Stomach (tissue), 9 donors: ENCODE data around the gene PUS3. TPM values are rescaled to one million over a fixed set of nuclear protein-coding genes. Genes with fewer than 3 reads are reported as not detected.
"Not testable (repeated sequence)": the region's sequence is repeated elsewhere in the genome, so short reads cannot be mapped to it uniquely, and the experiment has no call there.

Experiments
- DNase-seq, 2 donors: peaks; one replicate each; pipeline versions ENCODE4 v3.0.0 to v3.0.0-alpha.2; 2013 to 2019
- H3K27ac ChIP-seq, 5 donors: fragments of 200-600 bp in 4 of 5; sonication (generic) in 4 of 5; one replicate each; pipeline ENCODE4 v1.5.1; 2013 to 2019; ENCODE audit warnings: mild to moderate bottlenecking in 1 of 5, moderate library complexity in 1 of 5
- H3K27me3 ChIP-seq, 3 donors: fragments of 200-600 bp; sonication (generic); one replicate each; pipeline ENCODE4 v1.5.1; 2017 to 2019; ENCODE audit warnings: mixed run types in 1 of 3
- H3K36me3 ChIP-seq, 4 donors: fragments of 200-600 bp; sonication (generic); 1 replicate in 3 of 4; 2 replicates in 1 of 4; pipeline ENCODE4 v1.5.1; 2016 to 2019
- H3K4me1 ChIP-seq, 4 donors: fragments of 200-600 bp; sonication (generic); one replicate each; pipeline ENCODE4 v1.5.1; 2016 to 2019
- H3K4me3 ChIP-seq, 4 donors: fragments of 200-600 bp; sonication (generic) in 3 of 4; one replicate each; pipeline ENCODE4 v1.5.1; 2016 to 2019; ENCODE audit warnings: mild to moderate bottlenecking in 1 of 4
- H3K9me3 ChIP-seq, 4 donors: fragments of 200-600 bp; sonication (generic); one replicate each; pipeline ENCODE4 v1.5.1; 2016 to 2019
- EP300 ChIP-seq: sonication (generic); formaldehyde crosslinking; IDR thresholded peaks from one replicate; pipeline ENCODE4 v1.6.1; 2017; ENCODE audit warnings: antibody characterized with exemption
- POLR2A ChIP-seq, 4 donors: fragments of 450-650 bp; IDR thresholded peaks; one replicate each; pipeline ENCODE4 v1.6.1; 2016; ENCODE audit warnings: antibody characterized with exemption in 4 of 4, control low read depth in 2 of 4, mild to moderate bottlenecking in 1 of 4, moderate library complexity in 1 of 4
- POLR2AphosphoS5 ChIP-seq, 3 donors: sonication (generic); formaldehyde crosslinking; IDR thresholded peaks; one replicate each; pipeline ENCODE4 v1.6.1; 2016; ENCODE audit warnings: antibody characterized with exemption in 3 of 3
- WGBS, 5 donors: extraction: QIAGEN DNeasy Blood & Tissue Kit in 3 of 5; methylation state at CpG; one replicate each; pipeline versions ENCODE4 v1.1.5 to v1.1.7; 2013 to 2018; 5-methylcytosine and 5-hydroxymethylcytosine counted together
- intact Hi-C: fragments of 100-400 bp; cut with DNase I; formaldehyde crosslinking; loops from one replicate; pipeline ENCODE4 v1.15.1; 2023; ENCODE audit warnings: low total_unique reads
- polyA plus RNA-seq, 3 donors: library from polyadenylated mRNA; stranded (reverse); fragments of 200-250 nt; gene quantifications; one replicate each; pipeline ENCODE4 v1.2.3, GENCODE V29; 2013
- total RNA-seq, 5 donors: library from RNA; depleted of rRNA; stranded (reverse); fragments of >200 nt; gene quantifications; one replicate each; pipeline versions ENCODE4 v1.1.0 to v1.2.3, GENCODE V29; 2014 to 2016
- TF ChIP-seq, protein P1 (sequence below), 7 experiments: fragments of 450-650 bp in 4 of 7; fragments of 200-600 bp in 3 of 7; sonication (generic) in 3 of 7; IDR thresholded peaks; one replicate each; pipeline ENCODE4 v1.5.1; 2016 to 2019; ENCODE audit warnings: antibody characterized with exemption in 7 of 7, control low read depth in 2 of 7, mild to moderate bottlenecking in 1 of 7
- donor health status: healthy with polysubstance abuse.
- donor health status: Bipolar disorder and iron deficiency.
- donor health status: healthy.

PUS3 gene
- total and polyA plus RNA-seq, 8 donors = 0.58 to 15.1 (median 9.2) TPM

DNA sequence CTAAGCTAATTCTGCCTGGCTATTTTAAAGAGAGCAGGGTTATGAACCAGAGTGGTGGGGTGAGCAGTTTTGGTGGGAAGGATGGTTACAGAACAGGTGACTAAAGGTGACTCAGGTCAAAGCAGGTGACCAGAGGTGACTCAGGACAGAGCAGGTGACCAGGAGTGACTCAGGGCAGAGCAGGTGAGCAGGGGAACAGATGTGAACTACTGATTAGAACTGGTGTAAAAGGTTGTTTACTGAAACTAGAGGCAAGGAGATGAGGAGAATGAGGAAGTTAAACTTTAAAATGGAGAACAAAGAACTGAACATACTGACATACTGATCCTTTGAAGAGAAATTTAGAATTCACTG, 30.9 kb downstream of the PUS3 start:
- no peak overlapping the region for H3K4me3 ChIP-seq
- intact Hi-C loops = no loop called here
- no peak overlapping the region for H3K27ac ChIP-seq
- H3K4me1 ChIP-seq = peaks cover 0 to 6% (median 0%) of the 10 kb centered on the region in 4 donors
- TF ChIP-seq, protein P1, sequence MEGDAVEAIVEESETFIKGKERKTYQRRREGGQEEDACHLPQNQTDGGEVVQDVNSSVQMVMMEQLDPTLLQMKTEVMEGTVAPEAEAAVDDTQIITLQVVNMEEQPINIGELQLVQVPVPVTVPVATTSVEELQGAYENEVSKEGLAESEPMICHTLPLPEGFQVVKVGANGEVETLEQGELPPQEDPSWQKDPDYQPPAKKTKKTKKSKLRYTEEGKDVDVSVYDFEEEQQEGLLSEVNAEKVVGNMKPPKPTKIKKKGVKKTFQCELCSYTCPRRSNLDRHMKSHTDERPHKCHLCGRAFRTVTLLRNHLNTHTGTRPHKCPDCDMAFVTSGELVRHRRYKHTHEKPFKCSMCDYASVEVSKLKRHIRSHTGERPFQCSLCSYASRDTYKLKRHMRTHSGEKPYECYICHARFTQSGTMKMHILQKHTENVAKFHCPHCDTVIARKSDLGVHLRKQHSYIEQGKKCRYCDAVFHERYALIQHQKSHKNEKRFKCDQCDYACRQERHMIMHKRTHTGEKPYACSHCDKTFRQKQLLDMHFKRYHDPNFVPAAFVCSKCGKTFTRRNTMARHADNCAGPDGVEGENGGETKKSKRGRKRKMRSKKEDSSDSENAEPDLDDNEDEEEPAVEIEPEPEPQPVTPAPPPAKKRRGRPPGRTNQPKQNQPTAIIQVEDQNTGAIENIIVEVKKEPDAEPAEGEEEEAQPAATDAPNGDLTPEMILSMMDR (IDR thresholded peaks at IDR 0.05) = no peak
- TF ChIP-seq EP300 = no peak
- TF ChIP-seq POLR2A (IDR thresholded peaks at IDR 0.05) = no peak
- TF ChIP-seq POLR2AphosphoS5 (IDR thresholded peaks at IDR 0.05) = no peak
- H3K27me3 ChIP-seq = no peaks in the 10 kb centered on the region
- DNase-seq = no peak
- H3K9me3 ChIP-seq = peaks cover 0 to 8% (median 0%) of the 10 kb centered on the region in 4 donors
- H3K36me3 ChIP-seq = no peaks in the 10 kb centered on the region

DNA sequence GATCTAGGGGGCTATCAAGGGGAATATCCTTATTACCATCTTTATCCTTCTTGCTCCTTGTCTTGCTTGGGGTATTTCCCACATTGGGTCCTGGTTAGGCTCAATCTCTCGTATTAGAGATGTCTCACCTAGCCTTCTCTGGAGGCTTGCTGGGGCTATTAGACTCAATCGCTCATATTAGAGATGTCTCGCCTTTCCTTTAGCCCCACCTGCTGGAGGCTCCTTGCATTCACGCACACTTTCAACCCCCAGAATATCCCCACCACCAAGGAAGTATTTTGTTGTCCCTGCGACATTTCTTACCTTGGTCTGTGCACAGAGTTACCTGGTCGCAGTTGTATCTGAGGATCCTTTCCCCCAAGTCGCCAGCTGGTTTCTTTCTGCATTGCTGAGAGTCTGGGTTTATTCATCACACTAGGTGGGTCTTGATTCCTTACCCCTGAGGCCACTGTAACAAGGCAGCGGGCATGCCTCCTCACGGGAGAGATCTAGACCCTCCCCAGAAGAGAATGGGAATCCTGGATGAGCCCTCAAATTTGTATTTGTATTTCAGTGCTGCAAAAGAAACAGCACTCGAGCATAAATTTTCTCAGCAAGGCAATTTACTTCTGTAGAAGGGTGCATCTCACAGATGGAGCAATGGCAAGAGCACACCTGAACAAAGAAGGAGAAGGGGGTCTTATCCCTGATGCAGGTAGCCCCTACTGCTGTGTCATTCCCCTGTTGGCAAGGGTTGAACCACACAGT, 31.4 kb downstream of the PUS3 start:
- DNase-seq = peak; percentile 34 to 37
- Histone ChIP-seq H3K36me3 (no peaks in the 10 kb centered on the region), H3K4me1 (peaks cover 0 to 6% (median 0%) of the 10 kb centered on the region in 4 donors), H3K9me3 (peaks cover 0 to 8% (median 0%) of the 10 kb centered on the region in 4 donors), H3K27me3 (no peaks in the 10 kb centered on the region), H3K27ac (no peak overlapping the region), H3K4me3 (no peak overlapping the region)
- intact Hi-C loops = no loop called here
- 69 to 76% (median 73%) methylated on average over 10 of the region's 10 CpGs for WGBS, 5 donors
- TF ChIP-seq POLR2AphosphoS5 (IDR thresholded peaks at IDR 0.05) = no peak
- TF ChIP-seq, protein P1 (IDR thresholded peaks at IDR 0.05) = peak in 4 of 7 experiments; percentile 16 to 49 (median 29)

DNA sequence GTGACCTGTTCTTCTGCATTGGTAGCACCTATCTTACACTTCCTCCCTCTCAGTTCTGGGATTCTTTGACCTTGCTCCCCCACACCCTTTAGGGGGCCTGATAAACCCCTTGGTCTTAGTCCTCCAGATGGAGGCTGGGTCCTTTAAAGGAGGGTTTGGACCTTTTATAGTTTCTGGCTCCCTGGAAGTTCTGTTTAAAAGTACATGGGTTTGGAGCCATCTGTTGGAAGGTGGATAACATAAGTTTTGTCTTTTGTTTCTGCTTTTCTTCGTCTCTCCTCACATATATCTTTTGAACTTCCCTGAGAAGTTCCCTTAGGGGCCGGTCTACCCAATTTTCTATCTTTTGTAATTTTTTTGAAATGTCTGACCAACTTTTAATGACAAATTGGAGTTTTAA, 33.5 kb downstream of the PUS3 start:
- H3K27ac ChIP-seq = no peak overlapping the region
- no peak for DNase-seq
- H3K4me1 ChIP-seq = peaks cover 0 to 2% (median 0%) of the 10 kb centered on the region in 4 donors
- TF ChIP-seq, protein P1 (IDR thresholded peaks at IDR 0.05) = no peak
- TF ChIP-seq POLR2A (IDR thresholded peaks at IDR 0.05) (no peak), EP300 (no peak), POLR2AphosphoS5 (IDR thresholded peaks at IDR 0.05) (no peak)
- WGBS, 5 donors = 49 to 61% (median 54%) methylated on average over 2 of the region's 2 CpGs
- H3K9me3 ChIP-seq = peaks cover 0 to 8% (median 0%) of the 10 kb centered on the region in 4 donors
- no peaks in the 10 kb centered on the region for H3K27me3 ChIP-seq
- no peaks in the 10 kb centered on the region for H3K36me3 ChIP-seq
- H3K4me3 ChIP-seq = no peak overlapping the region
- intact Hi-C loops = no loop called here

DNA sequence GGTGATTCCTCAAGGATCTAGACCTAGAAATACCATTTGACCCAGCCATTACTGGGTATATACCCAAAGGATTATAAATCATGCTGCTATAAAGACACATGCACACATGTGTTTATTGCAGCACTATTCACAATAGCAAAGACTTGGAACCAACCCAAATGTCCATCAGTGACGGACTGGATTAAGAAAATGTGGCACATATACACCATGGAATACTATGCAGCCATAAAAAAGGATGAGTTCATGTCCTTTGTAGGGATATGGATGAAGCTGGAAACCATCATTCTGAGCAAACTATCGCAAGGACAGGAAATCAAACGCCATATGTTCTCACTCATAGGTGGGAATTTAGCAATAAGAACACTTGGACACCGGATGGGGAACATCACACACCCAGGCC, 37.7 kb downstream of the PUS3 start:
- H3K27ac ChIP-seq, H3K4me3 ChIP-seq, intact Hi-C loops: not testable (repeated sequence)

DNA sequence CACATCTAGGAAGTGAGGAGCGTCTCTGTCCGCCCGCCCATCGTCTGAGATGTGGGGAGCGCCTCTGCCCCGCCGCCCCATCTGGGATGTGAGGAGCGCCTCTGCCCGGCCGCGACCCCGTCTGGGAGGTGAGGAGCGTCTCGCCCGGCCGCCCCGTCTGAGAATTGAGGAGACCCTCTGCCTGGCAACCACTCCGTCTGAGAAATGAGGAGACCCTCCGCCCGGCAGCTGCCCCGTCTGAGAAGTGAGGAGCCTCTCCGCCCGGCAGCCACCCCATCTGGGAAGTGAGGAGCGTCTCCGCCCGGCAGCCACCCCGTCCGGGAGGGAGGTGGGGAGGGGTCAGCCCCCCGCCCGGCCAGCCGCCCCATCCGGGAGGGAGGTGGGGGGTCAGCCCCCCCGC, 40.2 kb downstream of the PUS3 start:
- H3K4me1 ChIP-seq, H3K9me3 ChIP-seq, H3K27ac ChIP-seq, DNase-seq, H3K36me3 ChIP-seq, H3K27me3 ChIP-seq, intact Hi-C loops, H3K4me3 ChIP-seq: not testable (repeated sequence)
- 87 to 100% (median 95%) methylated on average over 4 to 33 of the region's 33 CpGs; no CpG with 5 or more reads in 1 of the 5 donors for WGBS, 5 donors

More for the DNA sequence above, 37.7 kb downstream of the PUS3 start:
- not testable (repeated sequence) for H3K4me1 ChIP-seq, DNase-seq, H3K36me3 ChIP-seq, H3K9me3 ChIP-seq, H3K27me3 ChIP-seq
- 88 to 97% (median 94%) methylated on average over 4 of the region's 4 CpGs for WGBS, 5 donors

DNA sequence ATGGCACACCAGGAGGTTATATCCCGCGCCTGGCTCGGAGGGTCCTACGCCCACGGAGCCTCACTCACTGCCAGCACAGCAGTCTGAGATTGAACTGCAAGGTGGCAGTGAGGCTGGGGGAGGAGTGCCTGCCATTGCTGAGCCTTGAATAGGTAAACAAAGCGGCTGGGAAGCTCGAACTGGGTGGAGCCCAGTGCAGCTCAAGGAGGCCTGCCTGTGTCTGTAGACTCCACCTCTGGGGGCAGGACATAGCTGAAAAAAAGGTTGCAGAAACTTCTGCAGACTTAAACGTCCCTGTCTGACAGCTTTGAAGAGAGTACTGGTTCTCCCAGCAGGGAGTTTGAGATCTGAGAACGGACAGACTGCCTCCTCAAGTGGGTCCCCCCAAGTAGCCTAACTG, 45.3 kb downstream of the PUS3 start:
- H3K4me3 ChIP-seq, DNase-seq, H3K36me3 ChIP-seq, H3K4me1 ChIP-seq, intact Hi-C loops, H3K27me3 ChIP-seq, H3K27ac ChIP-seq: not testable (repeated sequence)
- WGBS, 5 donors = 77 to 93% (median 83%) methylated on average over 2 to 9 of the region's 9 CpGs
- H3K9me3 ChIP-seq = peaks cover 0 to 13% (median 8%) of the 10 kb centered on the region in 4 donors
